HUES48 (cell line): Measurements from ENCODE around the gene MAEA.

Source experiments
- H3K27ac ChIP-seq: one replicate; pipeline ENCODE4 v1.7.0; 2013; ENCODE audit warnings: low read depth, low read length, inconsistent platforms
- H3K27me3 ChIP-seq: 2 replicates; pipeline ENCODE4 v1.6.1; 2013; ENCODE audit warnings: mild to moderate bottlenecking, low read length; ENCODE audit not compliant: control insufficient read depth, insufficient read depth
- H3K36me3 ChIP-seq: 2 replicates; pipeline ENCODE4 v1.6.1; 2013; ENCODE audit warnings: low read length; ENCODE audit not compliant: control insufficient read depth, insufficient read depth
- H3K4me1 ChIP-seq: 2 replicates; pipeline ENCODE4 v1.6.1; 2013; ENCODE audit warnings: mild to moderate bottlenecking, low read length; ENCODE audit not compliant: control insufficient read depth, insufficient read depth
- H3K4me3 ChIP-seq: 2 replicates; pipeline ENCODE4 v1.5.1; 2013; ENCODE audit warnings: mild to moderate bottlenecking, low read depth, low read length
- H3K9ac ChIP-seq: 2 replicates; pipeline ENCODE4 v1.6.1; 2013; ENCODE audit warnings: mild to moderate bottlenecking, low read depth, low read length, moderate library complexity
- H3K9me3 ChIP-seq: 2 replicates; pipeline ENCODE4 v1.6.1; 2013; ENCODE audit warnings: low read length; ENCODE audit not compliant: control insufficient read depth, insufficient read depth

MAEA gene

GRCh38 chr4:1380368-1381151 lies 90.9 kb downstream of the MAEA start:
- no peak overlapping the region for H3K9ac ChIP-seq

DNA sequence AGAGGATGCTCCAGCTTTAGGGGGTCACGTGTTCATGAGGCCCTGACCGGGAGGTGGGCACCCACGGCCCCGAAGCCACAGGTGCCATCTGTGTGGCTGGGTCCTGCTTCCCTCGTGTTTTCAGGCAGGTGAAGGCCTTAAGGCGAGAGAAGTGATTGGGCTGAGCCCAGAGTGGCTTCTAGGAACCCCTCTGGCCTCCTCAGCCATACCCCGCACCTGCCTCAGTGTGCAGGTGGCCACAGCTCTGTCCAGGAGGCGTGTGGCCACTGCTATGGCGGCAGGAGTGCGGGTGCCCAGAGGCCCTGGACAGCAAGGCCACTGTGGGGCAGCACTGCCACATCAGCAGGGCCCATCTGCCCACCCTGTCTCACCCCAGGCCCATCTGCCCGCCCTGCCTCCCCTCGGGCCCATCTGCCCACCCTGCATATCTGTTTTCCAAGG lies 91.5 kb downstream of the MAEA start:
- no peak overlapping the region for H3K9ac ChIP-seq
- no peaks in the 10 kb centered on the region for H3K27me3 ChIP-seq
- no peak overlapping the region for H3K4me3 ChIP-seq
- no peak overlapping the region for H3K27ac ChIP-seq
- H3K4me1 ChIP-seq, result no peaks in the 10 kb centered on the region
- H3K9me3 ChIP-seq, result no peaks in the 10 kb centered on the region
- peaks cover 10% of the 10 kb centered on the region for H3K36me3 ChIP-seq

More at GRCh38 chr4:1380368-1381151, 90.9 kb downstream of the MAEA start:
- no peaks in the 10 kb centered on the region for H3K9me3 ChIP-seq
- no peak overlapping the region for H3K27ac ChIP-seq
- H3K4me1 ChIP-seq, result no peaks in the 10 kb centered on the region
- H3K27me3 ChIP-seq, result no peaks in the 10 kb centered on the region
- H3K36me3 ChIP-seq, result peaks cover 7% of the 10 kb centered on the region
- no peak overlapping the region for H3K4me3 ChIP-seq

DNA sequence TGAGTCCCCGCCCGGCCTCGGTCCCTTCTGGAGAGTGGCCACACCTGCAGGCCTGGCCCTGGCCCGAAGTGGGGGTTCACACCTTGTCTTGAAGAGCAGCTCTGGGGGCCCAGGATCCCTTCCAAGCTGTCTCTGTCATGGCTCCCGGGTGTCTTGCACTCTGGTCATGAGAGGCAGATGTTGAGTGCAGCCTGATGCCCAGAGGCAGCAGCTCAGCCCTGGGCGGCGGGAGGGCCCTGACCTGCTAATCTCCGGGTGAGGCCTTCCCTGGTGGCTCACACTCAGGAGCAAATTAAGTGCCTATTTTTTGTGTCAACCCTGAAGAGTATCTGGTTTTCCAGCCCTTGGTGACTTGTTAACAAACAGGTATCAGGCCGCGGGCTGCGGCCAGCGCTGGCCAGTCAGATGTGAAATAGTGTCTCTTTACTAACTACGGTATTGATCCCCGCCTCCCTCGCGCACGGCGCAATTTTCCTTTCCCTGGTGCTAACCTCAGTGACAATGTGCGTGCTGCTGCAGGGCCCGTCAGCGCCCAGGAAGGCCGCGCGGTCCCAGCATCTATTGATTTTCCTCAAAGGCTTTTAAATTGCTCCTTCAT lies 92.4 kb downstream of the MAEA start:
- Histone ChIP-seq H3K4me3 (no peak overlapping the region), H3K9me3 (no peaks in the 10 kb centered on the region), H3K27me3 (no peaks in the 10 kb centered on the region), H3K9ac (no peak overlapping the region), H3K27ac (no peak overlapping the region), H3K36me3 (peaks cover 14% of the 10 kb centered on the region), H3K4me1 (no peaks in the 10 kb centered on the region)

- H3K36me3 ChIP-seq, result peaks cover 14% of the 10 kb centered on the region
- no peaks in the 10 kb centered on the region for H3K27me3 ChIP-seq
- no peaks in the 10 kb centered on the region for H3K4me1 ChIP-seq
- no peak overlapping the region for H3K9ac ChIP-seq
- H3K27ac ChIP-seq, result no peak overlapping the region
- H3K4me3 ChIP-seq, result no peak overlapping the region
- H3K9me3 ChIP-seq, result no peaks in the 10 kb centered on the region
Measured at GRCh38 chr4:1382776-1383727, 93.4 kb downstream of the MAEA start.

DNA sequence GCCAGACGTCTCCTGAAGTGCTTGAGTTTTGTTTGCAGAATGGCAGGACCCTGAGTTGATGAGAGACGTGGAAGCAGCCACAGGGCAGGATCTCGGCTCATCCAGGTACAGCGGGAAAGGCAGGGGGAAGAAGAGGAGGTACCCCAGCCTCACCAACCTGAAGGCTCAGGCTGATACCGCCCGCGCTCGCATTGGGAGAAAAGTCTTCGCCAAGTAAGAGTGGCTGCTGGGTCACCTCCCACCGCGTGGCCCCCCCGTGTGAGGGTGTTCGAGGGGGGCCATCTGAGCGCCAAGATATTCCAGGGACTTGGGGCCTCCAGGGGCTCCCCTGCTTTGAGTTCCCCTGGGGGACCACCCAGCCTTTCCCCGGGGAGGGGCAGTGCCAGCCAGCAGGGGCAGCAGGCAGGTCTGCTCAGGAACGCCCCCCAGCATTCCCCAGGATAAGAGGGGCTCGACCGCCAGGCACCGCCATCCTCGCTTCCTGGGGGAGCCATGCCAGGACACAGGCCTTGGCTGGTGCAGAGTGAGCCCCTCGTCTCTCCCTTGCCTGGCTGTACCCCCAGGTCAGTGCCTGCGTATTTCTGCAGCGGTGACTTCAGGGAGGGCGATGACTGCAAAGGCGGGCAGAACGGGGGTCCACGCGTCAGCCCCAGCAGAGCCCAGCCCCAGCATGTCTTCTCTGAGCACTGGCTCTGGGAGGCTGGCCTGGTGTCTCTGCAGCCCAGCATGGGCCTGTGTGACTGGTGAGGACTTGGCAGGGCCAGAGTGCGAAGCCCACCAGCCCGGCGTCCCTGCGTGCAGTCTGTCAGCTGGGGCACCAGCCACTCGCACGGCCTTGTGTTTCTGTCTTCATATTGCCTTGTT lies 94.3 kb downstream of the MAEA start:
- Histone ChIP-seq H3K9me3 (no peaks in the 10 kb centered on the region), H3K4me3 (no peak overlapping the region), H3K4me1 (no peaks in the 10 kb centered on the region), H3K27ac (no peak overlapping the region), H3K9ac (no peak overlapping the region), H3K36me3 (peaks cover 14% of the 10 kb centered on the region), H3K27me3 (no peaks in the 10 kb centered on the region)

DNA sequence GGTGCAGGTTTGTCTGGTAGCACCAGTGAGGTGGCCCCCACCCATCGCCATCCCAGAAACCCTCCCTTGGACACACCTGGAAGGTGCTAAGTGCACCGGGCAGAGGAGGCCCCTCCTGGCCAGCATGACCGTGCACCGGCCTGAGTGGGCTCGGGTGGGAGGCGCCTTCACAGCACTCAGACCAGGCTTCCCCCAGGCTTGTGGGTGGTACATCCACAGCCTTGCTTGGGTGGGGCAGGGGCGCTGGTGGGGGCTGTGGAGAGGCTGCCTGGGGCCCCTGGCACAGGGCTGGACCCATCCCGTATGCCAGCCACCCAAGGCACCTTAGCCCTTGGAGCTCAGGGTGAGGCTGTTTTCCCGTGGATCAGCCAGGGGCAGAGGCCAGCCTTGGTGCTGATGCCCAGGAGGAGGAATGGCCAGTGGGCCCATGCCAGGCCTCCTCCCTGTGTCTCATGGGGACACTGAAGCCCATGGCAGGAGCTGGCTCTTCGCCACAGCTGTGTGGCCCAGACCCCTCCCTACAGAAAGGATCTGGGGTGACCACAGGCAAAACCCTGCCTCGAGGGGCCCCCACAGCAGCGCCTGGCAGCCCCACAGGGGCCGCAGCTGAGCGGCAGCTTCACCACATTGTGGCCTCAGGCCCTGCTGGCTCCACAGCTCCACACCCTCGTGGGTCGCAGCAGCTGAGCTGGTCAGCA lies 95.1 kb downstream of the MAEA start:
- Histone ChIP-seq H3K4me3 (no peak overlapping the region), H3K27ac (no peak overlapping the region), H3K27me3 (no peaks in the 10 kb centered on the region), H3K4me1 (no peaks in the 10 kb centered on the region), H3K9ac (no peak overlapping the region), H3K9me3 (no peaks in the 10 kb centered on the region), H3K36me3 (peaks cover 14% of the 10 kb centered on the region)

DNA sequence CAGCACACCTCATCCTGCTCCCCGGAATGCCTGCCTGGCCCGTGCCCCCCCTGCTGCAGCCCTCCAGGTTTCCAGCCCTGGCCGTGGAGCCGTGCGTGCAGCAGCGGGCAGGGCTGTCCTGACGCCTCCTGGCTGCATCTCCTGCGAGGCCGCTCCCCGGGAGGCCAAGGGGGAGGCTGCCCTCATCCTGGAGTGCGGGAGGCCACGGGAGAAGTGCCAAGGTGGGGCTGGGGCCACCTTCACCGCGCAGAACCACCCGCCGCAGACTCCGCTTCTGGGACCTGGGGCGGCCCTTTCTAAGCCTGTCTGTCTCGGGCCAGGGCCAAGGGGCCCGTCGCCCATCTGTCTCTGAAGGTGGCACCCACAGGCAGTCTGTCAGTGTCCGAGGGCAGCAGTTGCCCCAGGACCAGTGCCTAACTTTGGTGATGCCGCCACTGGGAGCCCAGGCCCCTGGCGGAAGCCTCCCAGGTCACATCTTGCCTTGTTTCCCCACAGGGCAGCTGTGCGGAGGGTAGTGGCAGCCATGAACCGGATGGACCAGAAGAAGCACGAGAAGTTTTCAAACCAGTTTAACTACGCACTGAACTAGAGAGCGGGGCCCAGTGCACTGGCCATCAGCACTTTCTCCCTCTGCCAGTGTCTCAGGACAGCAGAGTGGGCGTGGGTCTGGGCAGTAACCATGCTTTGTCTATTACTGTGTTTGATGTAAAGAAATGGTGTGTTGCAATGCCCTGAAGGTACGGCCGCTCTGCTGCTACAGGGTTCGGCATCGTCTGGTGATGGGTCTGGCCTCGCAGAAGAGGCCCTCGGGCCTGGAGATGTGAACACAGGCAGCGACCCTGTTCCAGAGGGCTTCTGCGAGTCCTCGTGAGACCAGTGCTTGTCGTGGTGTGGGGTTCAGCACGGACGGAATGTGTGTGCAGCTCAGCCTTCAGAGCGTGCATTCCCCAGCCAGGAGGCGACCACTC lies 96.0 kb downstream of the MAEA start:
- H3K4me3 ChIP-seq, result no peak overlapping the region
- H3K36me3 ChIP-seq, result peaks cover 14% of the 10 kb centered on the region
- no peaks in the 10 kb centered on the region for H3K4me1 ChIP-seq
- no peaks in the 10 kb centered on the region for H3K27me3 ChIP-seq
- H3K27ac ChIP-seq, result no peak overlapping the region
- H3K9me3 ChIP-seq, result no peaks in the 10 kb centered on the region
- H3K9ac ChIP-seq, result no peak overlapping the region
